Measurements from ENCODE around the gene SLC17A9.

- TF ChIP-seq GATA3 (IDR thresholded peaks at IDR 0.05; ENCODE audit: low read depth, low read length): no peak
- TF ChIP-seq GATA2 (IDR thresholded peaks at IDR 0.05; ENCODE audit: low read depth, low read length): no peak
These were observed 10.7 kb upstream of the SLC17A9 start for GRCh38 chr20:62941792-62942191.

Data from SH-SY5Y (cell line).